Stimulated activated CD4-positive, alpha-beta T cell treated with anti-CD3 and anti-CD28 coated beads, Interleukin-4, amount 100 ng/mL, for 1 hour (primary cell): ENCODE results near the gene ITGB4.
A peak's percentile ranks its signal among the peaks of the same experiment; 100 is the strongest.

Experiments used
- DNase-seq: peaks from one replicate; pipeline ENCODE4 v3.0.0-alpha.2; 2020

ITGB4 gene

DNA sequence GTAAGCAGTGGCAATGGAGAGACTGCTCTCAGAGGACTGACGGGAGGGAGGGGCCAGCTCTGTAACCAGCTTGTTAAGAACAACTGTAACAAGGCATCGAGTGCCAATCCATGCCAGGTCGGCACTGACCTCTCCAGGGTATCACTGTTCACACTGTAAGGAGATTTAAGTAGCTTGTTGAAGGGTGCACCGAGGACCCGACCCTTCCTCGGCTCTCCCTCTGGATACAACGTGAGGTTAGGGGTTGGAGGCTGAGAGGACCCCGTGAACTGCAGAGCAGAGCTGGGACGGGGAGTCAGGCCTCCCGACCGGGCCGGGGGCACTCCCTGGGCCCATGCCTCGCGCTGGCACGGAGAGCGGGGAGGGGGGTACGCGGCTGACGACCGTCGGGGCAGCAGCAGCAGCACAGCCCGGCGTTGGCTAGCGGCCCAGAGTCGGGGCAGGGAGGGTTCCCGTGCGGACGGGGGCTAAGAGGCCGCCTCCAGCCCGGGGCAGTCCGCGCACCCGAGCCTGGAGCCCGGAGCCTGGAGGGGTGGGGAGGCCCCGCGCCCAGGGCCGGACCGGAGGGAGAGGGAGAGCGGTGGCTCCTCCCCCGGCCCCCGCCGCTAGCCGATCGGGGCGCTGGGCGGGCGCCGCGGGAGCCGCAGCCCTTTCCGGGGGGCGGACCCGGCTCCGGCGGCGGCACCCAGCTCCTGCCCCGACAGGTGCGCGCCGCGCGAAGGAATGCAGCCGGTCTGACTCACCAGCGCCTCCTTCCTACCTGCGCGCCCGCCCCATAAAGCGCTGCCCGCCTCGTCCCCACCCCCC, at the start of gene ITGB4:
Gene ITGB4, plus strand, starts transcription at position 804 of the 807 bp plus-strand sequence. CDS start 3,245 bp downstream, outside the sequence.
- peak; percentile 60 for DNase-seq

DNA sequence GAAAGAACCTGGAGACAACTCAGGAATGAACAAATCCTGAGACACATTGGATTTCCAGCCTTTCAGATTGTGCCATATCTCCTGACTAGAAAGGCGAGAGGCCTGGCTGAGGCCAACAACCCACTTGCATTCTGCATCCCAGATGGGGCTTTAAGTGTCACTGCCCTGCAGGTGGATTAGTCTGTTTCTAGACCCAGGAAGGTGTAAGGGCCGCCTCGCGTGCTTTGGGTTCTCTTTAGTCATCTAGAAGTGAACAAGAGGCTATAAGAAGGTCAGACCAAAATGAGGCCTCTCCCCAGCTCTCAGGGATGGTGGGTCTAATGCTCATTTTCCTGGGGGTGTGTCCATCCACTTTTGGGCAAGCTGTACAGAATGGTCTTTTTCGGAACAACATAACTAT, 49.2 kb upstream of the ITGB4 start:
- no peak for DNase-seq

DNA sequence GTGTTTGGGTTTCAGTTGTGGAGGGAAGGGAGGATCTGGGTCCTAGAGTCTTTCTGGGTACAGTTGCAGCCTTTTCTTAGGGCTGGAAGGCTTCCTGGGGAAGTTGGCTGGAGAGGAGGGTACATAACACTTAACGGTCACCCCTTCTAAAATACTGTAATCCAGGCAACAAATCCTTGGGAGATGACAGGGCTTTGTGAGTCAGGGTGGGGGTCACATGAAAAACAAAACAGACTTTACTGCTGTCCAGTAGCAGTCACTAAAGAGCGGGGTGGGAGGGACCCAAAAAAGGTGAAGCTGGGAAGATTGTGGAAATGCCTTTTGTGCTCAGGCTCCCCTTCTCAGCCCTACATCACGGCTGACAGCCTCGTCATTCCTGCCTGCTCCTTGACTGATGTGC, 47.8 kb upstream of the ITGB4 start:
- no peak for DNase-seq

DNA sequence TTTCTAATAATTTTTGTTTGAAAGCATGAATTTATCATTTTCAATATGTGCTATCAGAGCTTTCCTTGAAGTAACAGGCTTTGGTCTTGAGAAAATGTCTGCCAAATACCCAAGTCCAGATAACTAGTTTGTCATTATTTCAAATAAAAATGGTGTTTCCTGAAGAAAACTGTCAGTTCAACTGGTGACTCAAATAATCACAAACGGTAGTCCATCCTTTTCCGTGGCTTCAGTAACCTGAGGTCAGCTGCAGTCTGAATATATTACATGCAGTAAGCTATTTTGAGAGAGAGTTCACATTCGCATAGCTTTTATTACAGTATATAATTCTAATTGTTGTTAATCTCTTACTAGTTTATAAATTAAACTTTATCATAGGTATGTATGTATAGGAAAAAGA, 44.8 kb upstream of the ITGB4 start:
- no peak for DNase-seq

DNA sequence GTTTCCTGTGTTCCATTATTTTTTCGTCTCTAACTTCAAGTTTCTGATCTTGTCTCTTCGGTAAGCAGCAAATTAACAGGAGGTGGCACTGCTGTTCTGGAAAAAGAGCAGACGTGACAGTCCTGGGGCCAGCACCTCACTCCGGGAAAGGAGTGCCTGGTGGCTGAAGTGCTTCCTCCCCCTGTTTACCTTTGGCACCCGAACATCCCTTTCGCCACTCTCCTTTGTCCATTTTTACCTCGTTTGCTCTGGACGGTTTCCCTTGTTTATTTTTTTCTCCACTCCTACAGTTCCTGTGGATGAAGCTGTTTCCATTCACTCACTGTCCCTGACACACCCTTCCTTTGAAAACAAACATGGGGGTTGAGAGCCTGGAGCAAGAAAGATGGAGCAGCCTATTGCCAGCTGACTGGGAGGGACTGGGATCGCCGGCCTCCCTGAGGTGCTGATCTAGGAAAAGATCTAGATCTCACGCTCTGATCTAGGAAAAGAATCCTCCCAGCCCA, 41.5 kb upstream of the ITGB4 start:
- no peak for DNase-seq

DNA sequence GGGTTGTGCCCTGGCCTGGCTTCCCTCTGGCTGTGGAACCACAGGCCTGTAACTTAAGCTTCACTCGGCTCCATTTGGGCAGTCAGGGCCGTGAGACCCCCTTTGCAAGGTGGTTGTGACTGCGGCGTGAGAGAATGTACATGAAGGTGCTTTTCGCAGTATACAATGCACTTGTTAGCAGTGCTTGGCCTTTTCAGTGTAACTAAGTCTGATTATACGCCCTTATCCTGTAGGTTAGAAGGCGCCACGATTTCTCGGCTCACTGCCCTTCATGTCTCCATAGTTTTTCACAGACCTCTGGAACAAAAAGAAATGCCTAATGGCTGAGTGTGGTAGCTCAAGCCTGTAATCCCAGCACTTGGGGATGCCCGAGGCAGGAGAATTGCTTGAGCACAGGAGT, 40.8 kb upstream of the ITGB4 start:
- DNase-seq, result no peak

DNA sequence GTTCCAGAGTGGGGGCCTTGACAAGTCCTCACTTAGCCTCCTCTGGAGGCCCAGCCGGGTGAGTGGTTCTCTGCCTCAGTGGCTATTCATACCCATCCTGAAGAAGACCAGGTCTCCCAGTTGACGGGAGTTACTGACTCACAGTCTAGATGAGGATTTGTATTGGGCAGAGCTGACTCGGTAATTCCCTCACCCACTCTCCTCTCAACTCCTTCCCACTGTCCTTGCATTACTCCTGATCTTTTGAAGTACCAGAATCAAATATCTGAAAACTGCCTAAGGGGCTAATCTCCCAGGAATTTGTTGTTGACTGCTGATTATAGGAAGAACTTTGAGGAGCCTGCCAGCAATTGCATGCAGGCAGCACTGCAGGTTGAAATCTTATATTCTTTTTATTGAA, 40.0 kb upstream of the ITGB4 start:
- no peak for DNase-seq

DNA sequence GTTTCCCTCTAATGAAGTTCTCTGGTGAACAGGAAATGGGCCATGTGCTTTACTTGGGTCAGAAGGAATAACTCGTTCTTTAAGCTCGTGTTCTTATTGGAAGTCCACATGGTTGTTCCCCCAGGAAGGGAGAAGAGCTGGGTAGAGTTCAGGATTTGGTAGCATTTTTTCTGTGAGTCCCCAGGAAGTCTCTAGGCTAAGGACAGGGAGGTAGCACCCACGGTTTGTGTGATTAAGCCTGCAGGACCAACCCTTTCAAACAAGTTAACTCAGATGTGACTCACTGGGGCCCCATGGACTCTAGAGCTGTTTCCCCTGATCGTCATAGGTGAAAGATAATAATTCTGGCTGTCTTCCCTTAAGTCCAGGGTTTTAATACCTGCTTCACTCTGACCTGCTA, 37.7 kb upstream of the ITGB4 start:
- DNase-seq, result no peak

DNA sequence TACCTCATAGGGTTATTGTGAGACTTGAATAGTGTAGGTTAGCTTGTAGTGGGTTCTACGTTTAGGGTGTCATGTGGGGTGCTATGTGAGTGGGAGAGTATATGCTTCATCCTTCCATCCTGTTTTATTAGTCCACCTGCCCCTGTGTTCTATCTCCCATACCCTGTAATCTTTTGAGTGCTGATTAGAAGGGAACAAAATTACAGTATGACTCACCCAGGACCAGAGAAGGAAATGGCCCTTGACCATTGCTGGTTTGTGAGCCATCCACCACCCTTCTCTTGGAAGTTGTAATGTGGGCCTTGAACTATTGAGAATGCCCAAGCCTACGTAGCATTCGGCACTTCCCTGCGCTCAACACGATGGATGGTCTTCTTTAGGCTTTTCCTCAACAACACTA, 37.0 kb upstream of the ITGB4 start:
- DNase-seq, result no peak

DNA sequence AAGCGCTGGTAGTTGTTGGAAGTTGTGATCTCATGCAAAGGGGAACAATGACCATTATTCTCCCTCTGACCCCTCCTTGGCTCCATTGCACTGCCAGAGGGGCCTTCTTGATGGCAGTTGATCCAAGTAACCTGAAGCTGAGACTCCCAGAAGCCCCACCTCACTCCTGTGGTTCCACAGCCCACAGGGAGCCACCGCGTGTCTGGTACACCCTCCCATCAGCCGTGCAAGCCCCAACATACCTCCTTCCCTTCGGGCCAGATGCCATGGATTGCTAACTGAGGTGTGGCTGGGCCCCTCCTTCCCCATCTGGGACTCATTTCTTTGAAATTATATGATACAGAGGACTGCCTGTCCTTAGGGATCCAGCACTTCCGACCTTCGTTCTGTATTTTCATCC, 36.3 kb upstream of the ITGB4 start:
- DNase-seq, result no peak

DNA sequence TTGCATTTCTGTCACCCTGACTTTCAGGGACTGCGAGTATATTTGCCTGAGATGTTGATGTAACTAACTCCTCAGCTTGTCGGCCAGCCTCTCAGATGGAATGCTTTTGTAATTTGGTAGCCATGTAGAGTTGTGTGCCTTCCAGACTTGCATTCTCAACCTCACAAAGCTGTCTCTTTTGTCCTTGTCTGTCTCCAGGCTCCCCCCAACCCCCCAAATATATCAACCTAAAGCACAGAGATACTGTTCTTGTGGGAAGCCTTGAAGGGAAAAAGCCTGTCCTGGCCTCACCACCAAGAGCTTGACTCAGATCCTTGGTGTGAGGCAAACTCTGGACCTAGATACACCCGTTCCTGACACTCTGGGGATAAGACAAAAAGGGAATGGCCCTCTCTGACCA, 35.8 kb upstream of the ITGB4 start:
- no peak for DNase-seq

DNA sequence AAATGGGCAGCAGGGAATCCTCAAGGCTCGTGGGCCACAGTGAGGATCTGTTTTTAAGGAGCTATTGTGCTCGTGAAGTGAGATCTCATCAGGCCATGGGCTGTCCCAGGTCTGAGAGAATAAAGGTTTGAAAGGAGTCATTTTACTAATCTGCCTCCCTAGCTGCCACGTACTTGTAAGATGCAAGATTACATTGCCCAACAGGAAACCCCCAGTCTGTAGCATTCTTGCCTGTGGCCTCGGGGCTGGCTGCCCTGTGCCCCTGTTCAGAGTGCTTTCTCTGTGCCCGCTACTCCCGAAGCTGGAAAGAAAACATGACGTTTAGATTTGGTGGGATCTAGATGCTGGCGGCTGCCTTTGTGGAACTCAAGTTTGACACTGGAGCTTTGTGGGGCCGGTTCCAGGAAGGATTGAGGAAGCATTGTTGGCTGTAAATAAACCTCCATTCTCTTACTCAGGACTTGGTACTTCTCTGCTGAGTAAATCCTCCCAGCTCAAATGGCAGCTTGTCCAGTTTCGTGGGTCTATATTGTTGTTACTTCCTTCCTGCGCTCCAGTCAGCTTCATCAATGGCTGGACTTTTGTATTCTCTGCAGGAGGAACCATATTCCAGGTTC, 32.9 kb upstream of the ITGB4 start:
- DNase-seq, result no peak

DNA sequence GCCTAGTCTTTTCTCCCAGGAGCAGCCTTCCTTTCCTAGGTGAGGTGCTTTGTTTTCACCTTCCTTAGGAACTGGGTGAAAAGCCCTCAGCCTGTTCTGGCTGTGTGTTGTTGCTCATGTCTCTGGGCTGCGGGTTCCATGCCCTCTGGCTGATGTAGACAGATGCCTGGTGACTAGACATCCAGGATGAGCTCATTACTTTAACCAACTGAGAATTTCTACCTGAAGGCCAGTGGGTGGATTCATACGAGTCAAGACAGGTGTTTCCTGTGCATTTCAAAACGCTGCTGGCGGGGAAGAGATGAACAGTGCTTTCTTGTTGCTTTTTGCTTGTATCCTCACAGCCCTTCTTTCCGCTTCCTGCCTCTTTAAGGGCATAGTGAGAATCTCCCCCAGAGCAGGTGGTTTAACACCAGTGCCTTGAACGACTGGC, 31.8 kb upstream of the ITGB4 start:
- DNase-seq, result peak; percentile 13

DNA sequence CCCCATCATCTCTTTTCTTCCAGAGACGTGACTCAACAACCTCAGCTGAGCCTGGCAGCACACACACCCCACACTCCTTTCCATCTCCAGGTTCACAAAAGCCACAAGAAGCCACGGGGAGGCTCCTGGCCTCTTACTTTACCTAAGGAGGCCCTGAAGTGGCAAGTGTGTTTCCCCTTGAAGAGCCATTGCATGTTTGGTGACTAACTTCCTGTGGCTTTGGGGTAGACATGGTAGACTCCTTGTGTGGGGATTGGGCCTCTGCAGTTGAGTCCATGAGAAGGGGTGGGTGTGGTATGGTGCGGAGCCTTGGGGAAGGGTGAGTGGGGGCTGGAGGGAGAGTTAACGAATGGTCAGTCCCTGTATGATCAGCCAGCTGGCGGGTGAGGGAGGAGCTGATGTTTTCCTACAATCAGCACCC, 29.9 kb upstream of the ITGB4 start:
- DNase-seq, result no peak

DNA sequence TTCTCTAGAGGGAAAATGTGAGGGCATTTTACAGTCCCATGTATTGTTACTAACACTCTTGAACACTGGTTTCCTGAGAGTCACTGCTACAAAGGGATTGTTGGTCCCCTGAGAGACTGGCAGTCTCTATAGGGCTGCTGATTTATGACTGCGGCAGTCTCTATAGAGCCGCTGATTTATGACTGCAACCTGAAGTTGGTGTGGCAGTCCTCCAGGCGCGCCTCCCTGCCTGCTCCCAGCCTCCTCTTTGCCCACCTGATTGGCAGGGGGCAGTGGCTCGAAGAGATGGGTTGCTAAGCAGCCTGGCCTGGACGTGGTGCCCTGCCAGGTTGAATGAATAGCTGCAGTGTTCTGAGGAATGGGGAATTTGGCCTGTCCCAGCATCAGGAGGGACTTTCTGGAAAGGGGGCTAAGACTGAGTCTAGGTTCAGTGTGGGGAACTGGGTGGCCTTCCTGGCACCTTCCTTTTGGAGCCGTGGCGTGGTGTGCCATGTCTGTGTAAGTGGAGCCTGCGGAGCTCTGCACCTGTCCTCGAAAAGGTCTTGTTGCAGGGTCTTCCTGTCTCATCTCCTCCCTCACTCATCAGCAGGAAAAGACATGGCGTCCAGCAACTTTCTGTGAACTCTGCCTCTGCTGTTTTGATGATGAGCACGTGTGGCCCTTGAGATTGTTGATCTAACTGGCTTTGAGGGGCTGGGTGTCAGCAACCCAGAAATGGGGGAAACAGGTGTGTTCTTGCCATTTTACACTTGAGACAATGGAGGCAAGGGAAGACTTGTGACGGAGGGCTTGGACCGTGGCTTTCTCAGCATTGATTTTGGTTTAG, 29.2 kb upstream of the ITGB4 start:
- DNase-seq, result no peak

DNA sequence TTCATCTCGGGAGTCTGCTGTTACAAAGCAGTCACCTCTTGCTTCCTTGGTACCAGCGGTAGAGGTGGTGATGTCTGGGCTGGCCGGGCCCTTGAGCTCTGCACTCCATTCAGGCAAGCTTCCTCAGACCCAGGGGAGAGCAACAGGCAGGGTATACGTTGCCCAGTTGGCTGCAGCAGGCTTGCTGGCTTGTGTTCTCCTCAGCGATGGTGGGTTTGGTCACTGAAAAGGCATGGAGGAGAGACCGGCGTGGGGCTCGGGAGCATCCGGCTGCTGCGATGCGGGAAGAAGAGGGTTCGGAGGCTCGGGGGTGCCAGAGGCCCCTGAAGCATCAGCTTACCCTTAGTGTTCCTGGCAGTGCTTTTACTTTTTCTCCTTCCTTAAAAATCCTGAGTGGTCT, 28.3 kb upstream of the ITGB4 start:
- no peak for DNase-seq

DNA sequence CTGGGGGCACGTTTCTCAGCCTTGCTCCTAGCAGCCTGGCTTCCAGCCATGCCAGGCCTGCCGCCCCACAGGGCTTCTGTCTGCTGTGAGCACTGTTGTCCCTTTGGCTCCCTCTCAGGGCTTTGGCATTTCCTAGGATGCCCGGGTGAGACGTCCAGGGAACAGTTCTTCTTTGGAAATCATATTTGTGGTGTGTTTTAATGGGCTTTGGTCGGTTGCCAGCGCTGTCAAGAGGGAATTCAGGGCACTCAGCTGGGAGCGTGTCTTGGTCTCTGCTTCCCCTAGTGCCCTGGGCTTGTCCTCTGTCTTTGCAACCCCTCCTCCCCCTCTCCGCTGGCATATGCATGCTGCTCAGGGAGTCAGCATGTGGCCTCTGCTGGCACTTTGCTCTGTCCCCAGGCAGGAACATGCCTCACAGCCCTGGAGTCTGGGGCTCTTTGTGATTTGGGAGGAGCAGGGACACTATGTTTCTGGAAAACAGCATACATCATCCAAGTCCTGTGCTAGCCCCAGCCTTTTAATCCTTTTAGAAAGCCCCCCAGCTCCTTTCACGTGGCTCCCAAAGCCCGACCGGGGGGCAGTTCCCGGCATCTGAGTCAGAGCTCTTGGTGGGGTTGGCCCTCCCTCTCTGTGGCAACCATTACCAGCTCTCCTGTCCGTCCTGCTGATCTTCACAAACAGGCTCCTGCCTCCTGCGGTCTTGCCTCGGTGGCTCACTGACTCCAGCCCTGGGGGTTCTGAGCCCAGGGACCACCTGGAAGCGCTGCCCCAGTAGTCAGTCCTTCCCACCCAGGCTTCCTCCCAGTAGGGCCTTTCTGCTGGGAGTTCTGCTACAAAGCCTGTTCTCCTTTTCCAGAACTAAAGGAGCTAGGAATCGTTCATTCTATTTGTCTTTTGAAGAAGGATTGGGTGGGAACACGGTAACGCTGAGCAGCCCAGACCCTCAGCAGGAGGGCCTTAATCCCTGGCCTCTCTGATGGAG, 27.5 kb upstream of the ITGB4 start:
- no peak for DNase-seq

DNA sequence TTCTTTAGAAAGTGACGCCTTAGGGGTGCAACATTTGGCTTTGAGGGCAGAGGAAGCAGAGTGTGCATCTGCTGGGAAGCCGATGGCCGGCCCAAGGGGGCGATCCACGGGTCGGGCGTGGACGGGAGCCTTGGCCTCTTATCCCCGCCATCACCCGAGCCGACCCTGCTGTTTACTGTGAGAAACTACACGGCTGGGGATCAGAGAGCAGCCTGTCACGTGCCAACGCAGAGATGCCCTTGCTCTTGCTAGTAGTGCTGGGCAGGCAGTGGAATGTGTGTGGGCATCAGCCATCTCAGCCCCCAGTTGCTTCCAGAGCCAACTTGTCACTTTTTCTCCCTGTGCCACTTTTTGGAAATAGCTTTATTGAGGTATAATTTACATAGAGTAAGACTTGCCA, 26.7 kb upstream of the ITGB4 start:
- DNase-seq, result no peak

DNA sequence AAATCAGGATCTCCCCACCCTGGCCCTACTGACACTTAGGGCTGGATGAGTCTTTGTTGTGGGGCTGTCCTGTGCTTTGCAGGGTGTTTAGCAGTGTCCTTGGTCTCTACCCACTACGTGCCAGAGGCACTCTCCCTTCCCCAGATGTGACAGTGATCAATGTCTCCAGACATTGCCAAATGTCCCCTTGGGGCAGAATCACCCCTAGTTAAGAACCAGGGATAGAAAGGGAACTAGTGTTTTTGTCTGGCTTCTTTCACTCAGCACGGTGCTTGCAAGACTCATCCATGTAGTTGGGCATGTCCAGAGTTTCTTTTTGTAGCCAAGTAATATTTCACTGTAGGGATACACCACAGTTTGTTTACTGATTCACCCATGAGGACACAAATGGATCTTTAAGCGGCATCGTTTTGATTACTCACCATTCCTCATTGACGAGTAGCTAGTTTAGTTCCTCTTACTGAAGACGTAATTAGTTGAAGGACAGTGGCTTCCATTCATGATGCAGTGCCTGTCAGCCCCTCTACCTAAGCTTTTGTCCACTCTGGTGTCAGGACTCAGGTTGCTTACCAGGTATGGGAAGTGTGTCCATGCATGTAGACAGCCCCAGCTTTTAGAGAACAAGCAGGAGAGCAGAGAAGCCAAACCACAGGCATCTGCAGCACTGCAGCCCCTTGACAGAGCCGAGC, 26.0 kb upstream of the ITGB4 start:
- no peak for DNase-seq

DNA sequence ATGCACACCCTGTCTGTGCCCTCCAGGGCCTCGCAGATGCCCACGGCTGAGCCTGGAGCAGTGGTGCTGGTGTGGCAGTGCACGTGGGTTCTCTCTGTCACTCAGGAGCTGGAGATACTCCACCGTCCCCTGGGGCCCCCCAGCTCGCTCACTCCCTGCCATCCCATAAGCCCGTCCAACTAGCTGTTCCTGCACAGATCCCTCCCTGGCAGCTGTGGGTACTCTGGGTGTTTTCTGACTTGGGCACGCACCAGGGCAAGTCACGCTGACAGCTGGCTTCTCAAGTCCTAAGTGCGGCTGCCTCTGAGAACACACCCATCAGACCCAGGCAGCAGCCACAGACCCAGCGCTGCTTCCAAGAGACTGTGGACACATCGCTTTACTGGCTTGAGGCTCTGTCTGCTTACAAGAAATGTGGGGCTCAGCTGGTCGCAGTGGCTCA, 25.4 kb upstream of the ITGB4 start:
- DNase-seq, result no peak

DNA sequence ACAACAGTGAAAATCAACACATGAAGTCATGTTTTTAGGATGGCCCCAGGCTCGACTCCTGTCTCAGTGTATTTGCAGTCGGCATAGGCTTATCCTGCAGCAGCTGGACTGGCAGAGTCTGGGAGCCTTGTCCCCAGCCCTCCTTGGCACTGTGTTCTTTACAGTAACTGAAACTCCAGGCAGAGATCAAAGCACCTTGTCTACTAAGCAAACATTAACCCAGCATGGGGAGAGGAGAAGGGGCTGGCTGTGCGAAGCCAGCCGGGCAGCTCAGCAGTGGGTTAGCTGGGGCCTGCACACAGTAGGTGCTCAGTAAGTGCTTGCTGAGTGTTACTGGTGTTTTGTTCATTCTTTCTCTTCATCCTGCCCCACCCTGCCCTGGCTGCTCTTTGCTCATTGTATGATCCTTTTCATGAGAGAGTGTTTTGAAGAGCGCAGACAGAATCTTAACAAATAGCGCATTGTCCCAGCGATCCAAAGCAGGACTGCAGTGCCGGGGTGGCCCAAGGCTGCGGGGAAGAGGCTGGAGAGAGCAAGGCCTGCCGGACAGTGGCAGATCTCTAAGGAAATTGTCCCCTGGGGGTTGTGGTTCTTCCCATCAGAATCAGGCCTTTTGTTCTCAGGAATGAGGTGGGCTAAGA, 23.5 kb upstream of the ITGB4 start:
- DNase-seq, result no peak
